Measurements from ENCODE around the gene HAGHL. TPM values are rescaled to one million over a fixed set of nuclear protein-coding genes. Genes with fewer than 3 reads are reported as not detected.

HAGHL gene
- total RNA-seq, 1 donor from 2014 or later: 5.1 TPM

DNA sequence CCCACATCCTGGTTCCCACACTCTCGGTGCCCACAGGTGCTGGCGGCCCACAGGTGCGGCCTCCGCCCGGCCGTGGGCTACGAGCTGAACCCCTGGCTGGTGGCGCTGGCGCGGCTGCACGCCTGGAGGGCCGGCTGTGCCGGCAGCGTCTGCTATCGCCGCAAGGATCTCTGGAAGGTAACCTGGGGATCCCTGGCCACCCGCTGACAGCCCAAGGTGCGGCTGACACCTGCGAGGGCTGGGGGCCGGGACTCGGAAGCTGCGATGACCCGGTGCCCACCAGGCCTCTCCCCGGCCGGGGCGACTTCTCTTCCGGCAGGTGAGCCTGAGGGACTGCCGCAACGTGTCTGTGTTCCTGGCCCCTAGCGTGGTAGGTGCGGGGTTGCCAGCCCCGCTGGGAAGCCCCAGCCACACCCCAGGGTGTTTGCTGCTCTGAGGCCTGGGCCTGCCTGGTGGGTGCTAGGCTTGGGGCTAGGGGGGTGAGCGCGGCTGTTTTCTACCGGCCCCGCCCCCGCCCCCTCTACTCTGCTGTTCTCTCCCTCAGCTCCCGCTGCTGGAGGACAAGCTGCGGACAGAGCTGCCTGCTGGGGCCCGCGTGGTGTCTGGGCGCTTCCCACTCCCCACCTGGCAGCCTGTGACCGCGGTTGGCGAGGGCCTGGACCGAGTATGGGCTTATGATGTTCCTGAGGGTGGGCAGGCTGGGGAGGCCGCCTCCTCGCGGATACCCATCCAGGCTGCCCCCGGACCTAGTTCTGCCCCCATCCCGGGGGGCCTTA, 5.0 kb upstream of the HAGHL start:
- no peak for DNase-seq

DNA sequence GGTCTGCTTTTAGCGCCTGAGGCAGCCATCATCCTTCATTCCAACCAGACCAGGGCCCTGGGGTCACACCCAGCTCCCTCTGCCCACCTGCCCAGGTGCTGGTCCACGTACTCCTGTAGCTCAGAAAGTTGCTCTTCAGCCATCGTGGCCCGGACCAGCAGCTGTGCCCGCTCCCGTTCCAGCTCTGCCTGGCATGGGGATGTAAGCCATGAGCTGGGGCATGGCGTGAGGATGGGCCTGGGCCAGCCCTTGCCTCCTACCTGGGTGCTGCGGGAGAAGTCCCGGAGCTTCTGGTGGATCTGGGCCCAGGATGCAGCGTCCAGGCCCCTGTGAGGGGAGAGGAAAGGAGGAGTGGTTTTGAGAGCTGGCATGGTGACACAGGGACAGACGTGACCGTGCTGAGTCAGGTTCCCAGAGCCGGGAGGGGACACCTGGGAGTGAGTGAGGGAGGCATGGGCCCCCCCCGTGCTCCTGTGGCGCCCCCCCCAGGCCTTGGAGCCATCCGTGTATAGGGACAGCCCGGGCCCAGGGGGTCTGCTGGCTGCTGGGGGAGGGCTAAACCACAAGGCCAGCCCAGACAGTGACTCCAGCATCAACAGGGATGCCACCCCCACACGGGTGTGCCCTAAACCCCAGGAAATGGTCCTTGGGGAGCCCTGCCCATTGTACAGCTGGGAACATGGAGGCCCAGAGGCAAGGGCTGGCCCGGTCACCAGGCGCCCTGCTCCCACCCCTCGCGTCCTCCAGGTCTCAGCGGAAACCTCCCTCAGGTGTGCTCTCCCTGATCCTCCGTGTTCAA, 3.9 kb upstream of the HAGHL start:
- no peak for DNase-seq

DNA sequence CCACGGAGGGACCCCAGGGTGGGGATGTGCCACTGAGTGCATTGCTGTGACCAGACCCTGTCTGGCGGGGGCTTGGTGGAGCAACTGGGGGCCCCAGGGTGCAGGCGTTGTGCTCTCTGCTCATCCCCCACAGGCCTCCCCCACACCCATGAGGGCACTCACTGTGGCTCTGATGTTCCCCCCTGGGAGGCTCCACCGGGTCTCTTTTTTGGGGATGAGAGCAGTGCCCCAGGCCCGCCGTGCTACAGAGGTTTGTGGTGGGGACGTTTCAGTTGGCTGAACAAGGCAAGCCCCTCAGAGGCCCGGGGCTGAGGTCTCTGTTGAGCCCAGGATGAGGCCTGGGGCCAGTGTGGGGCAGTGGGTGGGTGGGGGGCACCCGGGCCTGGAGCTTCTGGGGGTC, 3.2 kb upstream of the HAGHL start:
- no peak for DNase-seq

DNA sequence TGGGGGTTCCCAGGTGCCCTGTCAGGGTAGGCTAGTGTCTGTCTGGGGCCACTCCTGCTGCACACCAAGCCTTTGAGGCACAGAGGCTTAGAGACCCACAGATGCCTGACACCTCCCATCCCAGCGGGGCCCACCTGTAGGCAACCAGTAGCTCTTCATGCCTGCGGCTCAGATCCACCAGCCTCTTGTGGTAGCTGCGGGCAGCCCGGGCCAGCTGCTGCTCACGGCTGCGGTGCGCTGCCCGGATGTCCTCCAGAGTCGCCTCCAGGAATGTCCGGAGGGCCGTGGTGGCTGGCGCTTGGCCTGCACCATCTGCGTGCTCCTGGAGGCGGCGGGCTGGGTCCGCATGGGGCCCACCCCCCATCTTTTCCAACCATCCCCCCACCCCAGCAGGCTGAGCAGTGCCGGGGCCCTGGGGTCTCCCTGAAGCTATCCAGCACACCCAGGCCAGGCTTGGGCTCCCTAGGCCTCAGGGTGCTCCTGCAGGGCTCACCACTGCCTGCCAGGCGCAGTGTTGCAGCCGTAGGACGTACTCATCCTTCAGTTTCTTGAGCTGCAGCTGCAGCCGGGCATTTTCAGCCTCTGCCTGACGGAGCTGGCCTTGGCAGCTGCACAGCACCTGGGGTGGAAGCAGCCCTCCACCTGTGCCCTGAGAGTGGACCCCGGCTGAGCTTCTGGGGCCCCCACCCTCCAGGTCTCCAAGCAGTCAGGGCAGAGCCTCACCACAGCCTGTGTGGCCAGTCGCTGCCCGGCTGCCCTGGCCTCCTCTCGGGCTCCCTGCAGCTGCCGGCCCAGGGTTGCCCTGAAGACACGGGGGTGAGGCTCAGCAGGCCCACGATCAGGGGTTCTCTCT, 2.5 kb upstream of the HAGHL start:
- no peak for DNase-seq

DNA sequence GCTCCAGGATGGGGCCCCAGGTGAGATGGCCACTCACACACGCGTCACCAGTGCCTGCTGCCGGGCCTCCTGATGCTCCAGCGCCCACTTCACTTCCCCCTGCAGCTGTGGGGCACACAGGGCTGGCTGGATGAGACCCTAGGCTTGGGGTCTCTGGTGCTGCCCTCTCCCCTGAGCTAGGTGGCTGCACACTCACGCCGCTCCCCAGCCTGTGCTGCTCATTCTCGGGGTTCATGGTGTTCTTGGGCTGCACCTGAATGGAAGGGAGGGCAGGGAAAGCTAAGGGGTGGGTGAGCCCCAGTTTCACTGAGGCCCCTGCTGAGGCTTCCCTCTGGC, 1.9 kb upstream of the HAGHL start:
- no peak for DNase-seq

DNA sequence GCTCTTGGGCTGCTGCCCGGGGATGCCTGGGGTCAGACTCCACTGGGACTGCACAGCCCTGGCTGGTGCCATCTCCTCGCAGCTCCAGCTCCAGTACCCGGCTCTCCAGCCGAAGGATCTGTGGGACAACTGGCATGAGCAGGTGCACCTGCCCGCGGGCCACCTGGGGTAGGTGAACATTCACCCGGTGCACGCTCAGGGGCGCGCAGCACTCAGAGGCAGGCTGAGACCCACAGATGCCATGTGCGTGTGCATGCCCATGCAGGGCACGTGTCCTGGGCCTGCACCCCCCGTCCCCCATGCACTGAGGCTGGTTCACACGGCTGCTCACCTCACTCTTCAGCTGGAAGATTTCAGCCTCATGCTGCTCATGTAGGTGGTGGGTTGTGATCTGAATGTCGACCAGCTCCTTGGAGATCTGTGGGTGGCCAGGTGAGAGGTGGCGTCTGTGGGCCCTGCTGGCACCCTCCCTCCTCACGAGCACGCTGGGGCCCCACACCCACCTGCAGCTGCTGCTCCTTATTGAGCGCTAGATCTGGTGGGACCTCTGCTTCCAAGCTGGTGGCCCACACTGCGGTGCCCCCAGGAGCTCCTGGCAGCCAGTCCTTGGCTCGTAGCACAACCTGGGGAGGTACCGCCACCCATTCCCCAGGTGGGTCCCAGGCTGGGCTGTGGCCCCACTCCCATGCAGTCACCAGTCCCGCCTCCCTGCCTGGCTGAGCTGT, 1.3 kb upstream of the HAGHL start:
- DNase-seq: no peak

DNA sequence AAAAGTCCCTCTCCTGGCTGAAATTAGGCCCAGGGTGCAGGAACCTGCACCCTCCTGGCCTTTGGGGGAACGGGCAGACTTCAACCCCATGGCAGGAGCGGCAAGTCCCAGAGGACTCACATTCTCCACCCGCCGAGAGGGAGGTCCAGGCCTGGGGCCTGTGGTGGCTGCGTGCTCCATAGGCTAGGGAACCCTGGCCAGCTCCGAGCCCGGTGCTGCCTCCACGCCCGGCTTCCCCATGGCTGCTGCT, 793 bp upstream of the HAGHL start:
- no peak for DNase-seq

DNA sequence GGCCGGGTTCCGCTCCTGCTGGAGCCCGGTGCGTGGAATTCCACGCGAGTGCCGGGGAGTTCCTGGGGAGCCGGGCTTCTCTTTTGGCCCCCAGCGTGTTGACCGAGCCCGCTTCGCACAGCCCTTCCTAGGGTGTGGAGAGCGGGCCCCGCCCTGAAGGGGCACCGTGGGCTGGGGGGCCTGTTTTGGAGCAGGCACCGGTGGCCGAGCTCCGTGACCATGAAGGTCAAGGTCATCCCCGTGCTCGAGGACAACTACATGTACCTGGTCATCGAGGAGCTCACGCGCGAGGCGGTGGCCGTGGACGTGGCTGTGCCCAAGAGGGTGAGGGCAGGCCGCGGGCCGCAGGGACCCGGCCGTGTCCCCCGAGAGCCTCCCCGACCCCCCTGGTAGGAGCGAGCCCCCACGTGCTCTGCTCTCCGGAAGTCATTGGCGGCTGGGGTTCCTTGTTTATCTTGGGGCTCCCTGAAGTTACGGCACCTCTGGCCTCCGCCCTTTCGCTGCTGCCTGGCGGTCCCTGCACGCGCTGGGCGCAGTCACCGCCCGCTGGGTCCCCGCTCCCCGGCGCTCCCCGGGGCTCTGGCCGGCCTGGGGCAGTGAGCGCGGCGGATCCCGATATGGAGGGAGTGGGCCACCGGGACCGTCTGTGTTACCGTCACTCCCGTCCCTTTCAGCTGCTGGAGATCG, 528 bp downstream of the HAGHL start:
- DNase-seq: no peak

DNA sequence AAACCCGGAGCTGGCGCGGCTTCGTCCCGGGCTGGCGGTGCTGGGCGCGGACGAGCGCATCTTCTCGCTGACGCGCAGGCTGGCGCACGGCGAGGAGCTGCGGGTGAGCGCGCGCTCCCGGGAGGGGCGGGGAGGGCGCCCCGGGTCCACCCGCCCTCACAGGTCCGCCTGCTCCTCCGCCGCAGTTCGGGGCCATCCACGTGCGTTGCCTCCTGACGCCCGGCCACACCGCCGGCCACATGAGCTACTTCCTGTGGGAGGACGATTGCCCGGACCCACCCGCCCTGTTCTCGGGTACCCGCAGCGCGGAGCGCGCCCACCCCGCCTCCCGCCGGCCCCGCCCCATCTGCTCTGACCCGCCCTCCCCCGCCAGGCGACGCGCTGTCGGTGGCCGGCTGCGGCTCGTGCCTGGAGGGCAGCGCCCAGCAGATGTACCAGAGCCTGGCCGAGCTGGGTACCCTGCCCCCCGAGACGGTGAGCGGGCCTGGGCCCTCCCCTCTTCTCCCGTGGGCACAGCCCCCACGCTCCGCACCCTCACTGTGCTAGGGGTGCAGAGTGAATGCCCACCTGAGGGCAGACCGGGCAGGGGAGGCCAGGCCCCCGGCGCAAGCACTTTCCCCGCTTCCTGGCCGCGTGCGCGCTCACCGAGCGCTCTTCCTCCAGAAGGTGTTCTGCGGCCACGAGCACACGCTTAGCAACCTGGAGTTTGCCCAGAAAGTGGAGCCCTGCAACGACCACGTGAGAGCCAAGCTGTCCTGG, 1.4 kb downstream of the HAGHL start:
- peak; percentile 49 for DNase-seq

DNA sequence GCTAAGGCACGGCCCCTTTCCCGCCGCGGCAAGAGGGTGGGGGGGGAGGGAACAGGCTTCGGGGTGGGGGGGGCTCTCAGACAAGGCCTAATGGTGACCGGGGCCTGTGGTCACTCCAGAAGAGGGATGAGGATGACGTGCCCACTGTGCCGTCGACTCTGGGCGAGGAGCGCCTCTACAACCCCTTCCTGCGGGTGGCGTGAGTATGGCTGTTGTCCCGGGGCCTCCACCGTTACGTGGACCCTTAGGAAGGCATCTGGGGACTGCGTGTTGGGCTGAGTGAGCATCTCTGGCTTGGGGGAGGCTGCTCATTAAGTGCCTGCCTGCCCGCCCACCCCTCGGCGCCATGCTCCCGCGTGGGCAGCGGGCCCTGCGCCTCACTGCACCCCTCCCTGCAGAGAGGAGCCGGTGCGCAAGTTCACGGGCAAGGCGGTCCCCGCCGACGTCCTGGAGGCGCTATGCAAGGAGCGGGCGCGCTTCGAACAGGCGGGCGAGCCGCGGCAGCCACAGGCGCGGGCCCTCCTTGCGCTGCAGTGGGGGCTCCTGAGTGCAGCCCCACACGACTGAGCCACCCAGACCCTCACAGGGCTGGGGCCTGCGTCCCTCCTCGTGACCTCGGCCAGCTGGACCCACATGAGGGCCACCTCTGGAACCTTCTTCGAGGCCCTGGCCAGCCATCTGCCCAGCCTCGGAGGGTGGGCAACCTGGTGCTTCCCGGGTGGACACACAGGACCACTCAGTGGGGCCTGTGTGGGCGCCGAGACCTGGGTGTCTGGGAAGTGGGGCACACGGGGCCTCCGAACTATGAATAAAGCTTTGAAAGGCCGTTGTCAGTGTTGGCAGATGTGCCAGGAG, 2.2 kb downstream of the HAGHL start:
- no peak for DNase-seq

DNA sequence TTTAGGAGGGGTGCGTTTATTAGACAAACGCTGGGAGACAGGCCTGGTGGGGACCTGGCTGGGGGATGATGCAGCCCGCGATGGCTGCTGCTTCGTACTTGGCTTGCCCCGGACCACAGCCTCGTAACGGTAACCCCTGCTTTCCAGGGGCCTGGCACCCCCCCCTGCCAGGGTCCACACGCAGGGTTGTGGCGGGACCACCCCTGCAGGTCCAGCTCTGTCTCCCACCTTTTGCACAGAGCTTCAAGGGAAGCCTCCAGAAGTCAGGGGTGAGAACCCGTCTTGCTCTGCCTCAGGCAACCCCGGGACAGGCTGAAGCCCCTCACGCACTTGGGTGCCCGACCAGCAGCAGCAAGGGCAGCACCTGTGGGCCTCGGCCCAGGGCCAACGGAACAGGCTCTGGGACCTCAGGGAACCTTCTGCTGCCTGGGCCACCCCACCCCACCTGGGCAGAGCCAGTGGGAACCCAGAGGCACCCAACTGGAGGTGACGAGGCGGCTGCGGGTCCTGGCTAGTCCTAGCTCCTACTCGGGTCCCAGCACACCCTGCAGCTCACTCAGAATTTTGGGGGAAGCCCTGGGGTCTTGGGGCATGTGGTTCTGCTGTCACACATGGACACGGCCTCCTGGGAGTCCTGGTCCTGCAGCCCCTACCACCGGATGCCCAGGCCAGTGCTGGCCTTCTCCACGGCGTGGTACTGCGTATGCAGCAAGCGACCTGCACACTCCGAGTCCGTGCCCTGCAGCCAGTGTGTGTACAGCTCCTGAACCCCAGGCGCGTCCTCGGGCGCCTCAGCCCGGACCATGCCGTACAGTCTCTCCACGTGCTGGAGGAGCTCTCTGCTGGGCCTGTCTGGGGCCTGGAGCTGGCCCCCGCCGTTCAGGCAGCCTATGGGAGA, 3.1 kb downstream of the HAGHL start:
- no peak for DNase-seq

DNA sequence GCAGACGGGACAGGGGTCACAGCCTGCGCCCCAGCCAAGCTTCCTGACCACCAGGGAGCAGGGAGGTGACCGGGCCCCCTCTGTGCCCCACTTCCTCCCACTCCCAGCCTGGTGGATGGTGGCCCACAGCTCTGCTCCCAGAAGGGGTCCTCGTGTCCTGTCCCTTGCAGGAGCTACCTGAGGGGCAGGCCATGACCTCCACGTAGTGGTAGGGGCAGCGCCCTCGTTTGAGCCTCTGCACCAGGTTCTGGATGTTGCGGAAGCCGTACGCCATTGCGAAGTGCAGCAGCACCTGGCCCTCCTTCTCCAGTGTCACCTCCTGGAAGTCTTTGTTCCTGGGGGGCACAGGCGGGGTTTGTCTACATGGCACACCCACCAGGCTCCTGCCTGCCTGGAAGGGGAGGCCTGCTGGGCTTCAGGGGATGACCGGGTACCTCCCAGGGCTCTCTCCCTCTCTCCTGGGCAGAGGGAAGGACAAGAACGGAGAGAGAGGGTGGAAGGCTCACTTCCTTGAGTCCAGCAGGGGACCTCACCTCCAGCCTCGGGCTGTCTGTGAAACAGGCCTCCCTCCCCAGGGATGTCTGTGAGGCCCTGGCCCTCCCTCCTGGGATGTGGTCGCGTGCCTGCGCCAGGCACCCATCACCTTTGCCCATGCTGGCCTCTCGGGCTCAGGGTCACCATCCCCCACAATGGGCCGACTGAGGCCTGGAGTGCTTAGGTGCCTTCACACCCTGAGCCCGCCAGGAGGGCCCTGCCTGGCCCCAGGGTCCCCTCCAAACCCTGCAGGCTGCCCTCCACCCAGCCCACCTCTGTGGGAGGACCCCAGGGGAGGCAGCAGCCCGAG, 4.0 kb downstream of the HAGHL start:
- no peak for DNase-seq

DNA sequence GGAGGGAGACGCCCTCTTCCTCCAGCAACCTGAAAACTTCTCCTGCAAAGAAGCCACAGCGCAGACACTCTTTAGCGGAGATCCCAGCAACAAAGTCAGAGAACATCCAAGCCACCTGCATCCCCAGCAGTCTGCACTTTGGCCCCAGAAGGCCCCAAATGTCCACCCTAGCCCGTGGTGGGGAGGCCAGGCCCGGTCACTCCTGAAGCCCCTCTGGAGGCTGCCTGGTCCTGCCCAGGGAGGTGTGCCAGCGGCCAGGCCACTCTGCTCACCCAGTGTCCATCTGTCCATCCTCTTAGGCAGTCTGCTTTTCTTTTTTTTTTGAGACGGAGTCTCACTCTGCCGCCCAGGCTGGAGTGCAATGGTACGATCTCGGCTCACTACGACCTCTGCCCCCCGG, 5.4 kb downstream of the HAGHL start:
- DNase-seq: no peak

DNA sequence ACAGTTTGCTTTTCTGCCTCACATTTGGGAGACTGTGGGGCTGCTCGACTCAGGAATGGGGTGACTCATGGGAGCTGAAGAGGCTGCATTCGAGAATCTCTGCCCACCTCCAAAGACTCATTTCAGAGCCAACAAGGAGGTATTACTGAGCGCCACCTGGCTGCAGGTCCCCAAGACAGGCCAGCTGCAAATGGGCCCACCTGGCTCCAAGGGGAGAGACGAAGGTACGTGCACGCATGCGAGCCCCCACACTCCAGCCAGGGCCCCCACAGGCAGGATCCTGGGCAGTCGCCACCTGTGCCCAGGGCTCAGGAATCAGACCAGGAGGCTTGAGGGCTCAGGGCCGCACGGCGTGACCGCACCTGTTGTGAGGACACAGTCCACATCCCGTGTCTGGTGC, 6.0 kb downstream of the HAGHL start:
- no peak for DNase-seq

DNA sequence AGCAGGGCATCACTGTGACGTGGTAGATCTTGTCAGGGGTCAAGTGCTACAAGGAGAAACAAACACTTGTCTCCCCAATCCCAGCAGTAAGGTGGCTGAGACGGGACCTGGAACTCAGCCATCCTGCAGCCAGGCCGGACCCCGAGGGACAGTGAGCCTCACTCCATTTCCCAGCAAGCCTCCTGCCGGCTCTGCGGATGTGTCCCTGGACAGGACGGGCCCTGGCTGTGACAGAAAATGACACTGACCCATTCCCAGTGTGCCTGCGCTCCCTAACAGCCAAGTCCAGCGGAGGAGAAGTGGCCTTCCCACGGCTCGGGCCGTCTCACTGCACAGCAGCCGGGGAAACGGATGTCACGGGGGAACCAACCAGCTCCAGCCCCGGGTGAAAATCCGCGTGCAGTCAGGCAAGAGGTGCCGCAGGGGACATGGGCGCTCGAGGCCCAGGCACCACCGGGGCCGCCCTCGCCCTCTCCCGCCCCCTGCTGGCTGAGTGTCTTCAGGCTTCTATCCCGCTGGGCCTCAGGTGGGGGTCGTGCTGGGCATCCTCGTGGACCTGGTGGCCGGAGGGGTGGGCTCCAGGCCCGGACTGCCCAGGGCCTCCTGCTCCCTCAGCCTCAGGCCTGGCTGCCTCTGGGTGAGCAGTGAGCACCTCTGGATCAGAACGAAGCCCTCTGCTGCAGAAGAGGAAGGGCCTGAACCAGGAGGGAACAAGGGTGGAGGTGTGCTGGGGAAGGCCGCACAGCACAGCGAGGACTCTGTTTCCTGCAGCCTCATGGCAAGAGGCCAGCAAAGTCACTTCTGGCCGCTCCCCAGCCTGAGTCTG, 6.7 kb downstream of the HAGHL start:
- DNase-seq: no peak

DNA sequence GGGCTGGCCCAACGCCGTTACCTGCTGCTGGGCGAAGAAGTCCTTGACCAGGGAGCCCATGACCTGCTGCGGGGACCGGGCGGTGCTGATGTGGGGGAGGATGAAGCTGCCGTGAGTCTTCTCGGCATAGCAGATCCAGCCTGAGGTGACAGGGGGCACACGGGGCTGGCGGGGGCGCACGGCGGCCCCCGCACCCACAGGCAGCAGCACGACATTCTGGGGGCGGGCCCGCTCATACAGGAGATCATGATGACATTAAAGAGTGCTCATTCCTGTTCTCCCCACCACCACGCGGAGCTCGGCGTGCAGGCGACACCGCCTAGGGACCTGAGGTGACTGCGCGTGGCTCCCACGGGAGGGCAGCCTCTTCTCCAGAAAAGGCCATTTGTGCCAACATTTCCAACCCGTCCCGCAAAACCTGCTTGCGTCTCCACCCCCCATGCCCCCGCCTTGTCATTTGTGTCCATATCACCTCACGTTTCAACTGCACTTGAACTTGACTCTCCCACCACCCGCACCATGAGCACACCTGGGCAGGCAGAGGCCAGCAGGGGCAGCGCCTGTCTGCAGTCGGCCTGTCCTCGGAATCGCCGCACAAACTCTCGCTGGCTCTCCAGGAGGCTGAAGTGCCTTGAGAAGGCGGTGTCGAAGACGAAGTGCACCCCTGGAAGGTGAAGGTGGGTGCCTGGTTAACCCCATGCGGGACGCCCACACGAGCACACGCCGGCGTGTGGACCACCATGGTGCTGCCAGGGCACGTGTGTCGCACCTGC, 7.5 kb downstream of the HAGHL start:
- no peak for DNase-seq
